ENCODE measurements around the gene TCEAL2. TPM values are rescaled to one million over a fixed set of nuclear protein-coding genes. Genes with fewer than 3 reads are reported as not detected.

Gene TCEAL2
- total RNA-seq, 1 donor from 2014 or later: not detected

DNA sequence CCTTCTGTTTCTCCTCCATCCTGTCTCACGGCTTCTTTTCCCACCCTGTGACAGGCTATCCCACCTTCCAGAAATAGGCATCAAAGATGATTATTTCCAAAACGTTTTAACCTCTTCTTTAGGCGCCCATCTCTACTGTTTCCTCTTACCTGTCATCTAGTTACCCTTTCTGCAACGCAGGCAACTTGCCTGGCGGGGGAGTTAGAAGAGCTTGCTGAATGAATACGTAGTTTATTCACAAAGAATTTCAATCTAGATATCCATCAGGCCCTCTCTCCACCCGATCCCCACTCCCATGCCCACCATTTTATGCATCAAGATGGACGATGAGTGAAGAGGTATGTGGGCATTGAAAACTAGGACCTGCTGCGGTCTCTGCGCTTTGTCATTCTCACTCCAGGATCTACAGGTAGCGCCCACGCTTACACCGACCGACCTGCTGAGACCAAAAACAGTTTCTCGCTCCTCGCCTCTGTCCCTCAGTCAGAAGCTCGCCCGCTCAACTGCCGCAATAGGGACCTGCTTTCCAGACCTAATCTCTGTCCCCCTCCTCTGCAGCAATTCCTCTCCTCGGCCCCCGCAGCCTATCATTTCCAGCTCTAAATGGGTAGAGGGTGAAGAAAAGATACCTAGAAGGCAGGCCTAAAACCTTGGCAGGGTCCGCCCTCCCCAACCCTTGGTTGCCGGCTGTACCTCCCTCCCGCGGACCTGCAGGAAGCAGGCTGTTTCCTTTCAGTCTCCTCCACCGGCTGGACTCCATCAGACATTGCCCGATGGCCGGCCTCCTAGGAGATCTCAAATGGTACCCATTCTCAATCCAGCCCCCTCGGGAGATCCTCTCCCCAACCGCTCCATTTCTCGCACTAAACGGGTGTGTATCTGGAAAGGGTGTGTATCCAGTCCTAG is 29.7 kb downstream of the TCEAL2 start:
- Mint-ChIP-seq H3K4me3 (ENCODE audit: unreplicated experiment) (peak overlapping the region; percentile 79), H3K9me3 (ENCODE audit: low read depth) (peaks cover 13% of the 10 kb centered on the region), H3K4me1 (ENCODE audit: low read depth) (peaks cover 5% of the 10 kb centered on the region), H3K27me3 (ENCODE audit: low read depth) (peaks cover 4% of the 10 kb centered on the region), H3K36me3 (ENCODE audit: low read depth) (no peaks in the 10 kb centered on the region), H3K27ac (ENCODE audit: unreplicated experiment) (no peak overlapping the region)
- TF ChIP-seq, protein P1, sequence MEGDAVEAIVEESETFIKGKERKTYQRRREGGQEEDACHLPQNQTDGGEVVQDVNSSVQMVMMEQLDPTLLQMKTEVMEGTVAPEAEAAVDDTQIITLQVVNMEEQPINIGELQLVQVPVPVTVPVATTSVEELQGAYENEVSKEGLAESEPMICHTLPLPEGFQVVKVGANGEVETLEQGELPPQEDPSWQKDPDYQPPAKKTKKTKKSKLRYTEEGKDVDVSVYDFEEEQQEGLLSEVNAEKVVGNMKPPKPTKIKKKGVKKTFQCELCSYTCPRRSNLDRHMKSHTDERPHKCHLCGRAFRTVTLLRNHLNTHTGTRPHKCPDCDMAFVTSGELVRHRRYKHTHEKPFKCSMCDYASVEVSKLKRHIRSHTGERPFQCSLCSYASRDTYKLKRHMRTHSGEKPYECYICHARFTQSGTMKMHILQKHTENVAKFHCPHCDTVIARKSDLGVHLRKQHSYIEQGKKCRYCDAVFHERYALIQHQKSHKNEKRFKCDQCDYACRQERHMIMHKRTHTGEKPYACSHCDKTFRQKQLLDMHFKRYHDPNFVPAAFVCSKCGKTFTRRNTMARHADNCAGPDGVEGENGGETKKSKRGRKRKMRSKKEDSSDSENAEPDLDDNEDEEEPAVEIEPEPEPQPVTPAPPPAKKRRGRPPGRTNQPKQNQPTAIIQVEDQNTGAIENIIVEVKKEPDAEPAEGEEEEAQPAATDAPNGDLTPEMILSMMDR (IDR thresholded peaks at IDR 0.05): no peak
- no peak for DNase-seq (ENCODE audit: low spot score)

DNA sequence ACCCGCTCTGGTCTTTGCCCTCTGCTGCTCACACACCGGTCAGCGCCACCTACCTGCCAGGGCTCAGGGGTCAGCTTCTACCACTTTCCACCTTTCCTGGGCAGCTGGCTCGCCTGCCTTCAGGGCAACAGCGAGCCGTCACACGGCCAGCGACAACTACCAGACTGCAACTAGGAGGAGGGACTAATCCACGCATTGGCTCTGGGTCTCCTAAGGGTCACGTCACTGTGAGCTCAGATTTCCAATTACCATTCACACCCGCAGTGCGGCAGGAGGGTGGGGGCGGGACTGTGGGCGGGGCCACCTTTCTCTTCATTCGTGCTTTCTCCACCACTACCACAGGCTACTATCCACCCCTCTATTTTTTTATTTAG is 30.3 kb downstream of the TCEAL2 start, which contains the start of gene BEX5:
BEX5 (minus strand) TSS at position 172 of the 374 bp plus-strand sequence. CDS start 1,712 bp downstream, outside the sequence.
- peaks cover 14% of the 10 kb centered on the region for H3K9me3 Mint-ChIP-seq (ENCODE audit: low read depth)
- TF ChIP-seq, protein P1 (IDR thresholded peaks at IDR 0.05): no peak
- peak within 1 kb of the TSS; percentile 79 for H3K4me3 Mint-ChIP-seq (ENCODE audit: unreplicated experiment)
- DNase-seq (ENCODE audit: low spot score): no peak
- H3K27me3 Mint-ChIP-seq (ENCODE audit: low read depth): peaks cover 4% of the 10 kb centered on the region
- no peak within 1 kb of the TSS for H3K27ac Mint-ChIP-seq (ENCODE audit: unreplicated experiment)
- no peaks in the 10 kb centered on the region for H3K36me3 Mint-ChIP-seq (ENCODE audit: low read depth)
- H3K4me1 Mint-ChIP-seq (ENCODE audit: low read depth): peaks cover 5% of the 10 kb centered on the region

Other genes with a start within 250 kb of the TCEAL2 start
- gene ZMAT1, start 193.7 kb upstream of the TCEAL2 start, total RNA-seq: 3.4 to 4.7 TPM (median 4.0 TPM) in 3 replicates
- gene TCEAL6, start 16.8 kb downstream of the TCEAL2 start, total RNA-seq: not detected in 3 replicates
- gene BEX5, start 30.3 kb downstream of the TCEAL2 start, total RNA-seq: 0.42 TPM in 1 of 3 replicates, not detected in the others
- not detected in 3 replicates for gene TCP11X1, start 89.6 kb downstream of the TCEAL2 start, total RNA-seq
- gene NXF2, start 121.5 kb downstream of the TCEAL2 start, total RNA-seq: not detected in 3 replicates

Data from chondrocyte (in vitro differentiated cells).